Fibroblast of skin of left biceps (primary cell): Measurements from ENCODE around the gene AMY2B.
"Not testable (repeated sequence)": the region's sequence is repeated elsewhere in the genome, so short reads cannot be mapped to it uniquely, and the experiment has no call there.

ENCODE experiments used
- DNase-seq, 2 experiments: peaks; one replicate each; pipeline ENCODE4 v3.0.0-alpha.2; 2013; ENCODE audit warnings: low read depth in 2 of 2

Gene AMY2B

GRCh38 chr1:103571289-103571688, at the start of gene AMY2B:
Gene AMY2B, plus strand, starts transcription at chr1:103571589. Its CDS starts 14 bp downstream, at chr1:103571603.
- not testable (repeated sequence) for DNase-seq

GRCh38 chr1:103523346-103523745, 48.0 kb upstream of the AMY2B start:
- DNase-seq, result no peak

- DNase-seq, result no peak
Measured at GRCh38 chr1:103525114-103525606, 46.2 kb upstream of the AMY2B start.

- DNase-seq, result peak; percentile 75 to 79
Measured at GRCh38 chr1:103525607-103526507, 45.5 kb upstream of the AMY2B start, which contains the start of gene RNPC3. Gene RNPC3, plus strand, starts transcription at chr1:103525699. Its CDS starts 372 bp downstream, at chr1:103526071.

- no peak for DNase-seq
Measured at GRCh38 chr1:103527331-103527730, 44.1 kb upstream of the AMY2B start.

GRCh38 chr1:103529746-103530145, 41.6 kb upstream of the AMY2B start:
- DNase-seq, result no peak

- DNase-seq, result no peak
Measured at GRCh38 chr1:103538226-103538625, 33.2 kb upstream of the AMY2B start.

- DNase-seq, result no peak
Measured at GRCh38 chr1:103541431-103541830, 30.0 kb upstream of the AMY2B start.

- DNase-seq, result no peak
Measured at GRCh38 chr1:103546496-103546895, 24.9 kb upstream of the AMY2B start.

- DNase-seq, result no peak
Measured at GRCh38 chr1:103547840-103548239, 23.5 kb upstream of the AMY2B start.

- no peak for DNase-seq
Measured at GRCh38 chr1:103560427-103560826, 11.0 kb upstream of the AMY2B start.

GRCh38 chr1:103561124-103561523, 10.3 kb upstream of the AMY2B start:
- DNase-seq, result not testable (repeated sequence)

GRCh38 chr1:103561643-103562395, 9.6 kb upstream of the AMY2B start:
- DNase-seq, result no peak

- no peak for DNase-seq
Measured at GRCh38 chr1:103563056-103563455, 8.3 kb upstream of the AMY2B start.

- no peak for DNase-seq
Measured at GRCh38 chr1:103569493-103569892, 1.9 kb upstream of the AMY2B start.

GRCh38 chr1:103576065-103576464, 4.7 kb downstream of the AMY2B start:
- no peak for DNase-seq

- DNase-seq, result not testable (repeated sequence)
Measured at GRCh38 chr1:103576784-103577183, 5.4 kb downstream of the AMY2B start.

GRCh38 chr1:103582464-103582863, 11.1 kb downstream of the AMY2B start:
- no peak for DNase-seq

- no peak for DNase-seq
Measured at GRCh38 chr1:103583887-103584286, 12.5 kb downstream of the AMY2B start.

GRCh38 chr1:103584537-103584936, 13.1 kb downstream of the AMY2B start:
- no peak for DNase-seq

GRCh38 chr1:103602740-103603139, 31.4 kb downstream of the AMY2B start:
- not testable (repeated sequence) for DNase-seq

GRCh38 chr1:103616362-103616761, 45.0 kb downstream of the AMY2B start:
- DNase-seq, result no peak
